NCI-H2171 treated with DMSO at 0.1 percent for 48 hours (cell line): Measurements from ENCODE around the gene DPM2.

Experiments used
- DNase-seq: peaks from one replicate; lab custom pipeline; 2025; lab: John Stamatoyannopoulos, UW

Gene DPM2

DNA sequence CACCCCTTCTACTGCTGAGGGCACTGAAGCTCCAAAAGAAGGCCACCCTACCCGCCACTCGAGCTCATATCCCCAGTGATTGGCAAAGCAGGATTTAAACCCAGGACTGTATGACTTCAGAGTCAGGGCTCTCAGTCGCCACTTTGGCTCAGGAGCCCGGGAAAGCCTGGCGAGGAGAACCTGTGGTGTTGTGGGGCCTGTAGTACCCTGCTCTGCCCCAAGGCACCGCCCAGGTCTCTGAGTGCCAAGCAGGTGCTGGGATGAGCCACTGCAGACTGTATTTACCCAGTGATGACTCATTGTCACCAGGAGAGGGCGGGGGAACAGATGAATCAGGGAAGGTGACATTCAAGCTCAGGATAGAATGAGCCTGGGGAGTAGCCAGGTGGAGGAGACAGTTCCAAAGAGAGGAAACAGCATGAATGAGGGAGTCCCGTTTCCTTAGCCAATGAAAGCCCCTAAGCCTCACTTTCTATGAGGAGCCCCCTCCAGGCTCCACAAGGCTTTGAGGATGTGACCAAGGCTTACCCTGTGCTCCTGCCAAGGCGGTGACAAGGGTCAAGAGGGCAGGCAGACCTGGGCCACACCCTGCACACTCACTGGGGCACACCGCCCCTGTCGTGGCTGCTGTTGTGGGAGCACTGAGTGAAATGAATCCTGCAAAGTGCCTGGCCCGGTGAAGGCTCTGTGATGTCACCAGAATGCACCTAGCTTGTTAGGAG lies 17.8 kb upstream of the DPM2 start:
- DNase-seq, result peak; percentile 99

GRCh38 chr9:127954831-127955293 lies 17.2 kb upstream of the DPM2 start:
- no peak for DNase-seq

DNA sequence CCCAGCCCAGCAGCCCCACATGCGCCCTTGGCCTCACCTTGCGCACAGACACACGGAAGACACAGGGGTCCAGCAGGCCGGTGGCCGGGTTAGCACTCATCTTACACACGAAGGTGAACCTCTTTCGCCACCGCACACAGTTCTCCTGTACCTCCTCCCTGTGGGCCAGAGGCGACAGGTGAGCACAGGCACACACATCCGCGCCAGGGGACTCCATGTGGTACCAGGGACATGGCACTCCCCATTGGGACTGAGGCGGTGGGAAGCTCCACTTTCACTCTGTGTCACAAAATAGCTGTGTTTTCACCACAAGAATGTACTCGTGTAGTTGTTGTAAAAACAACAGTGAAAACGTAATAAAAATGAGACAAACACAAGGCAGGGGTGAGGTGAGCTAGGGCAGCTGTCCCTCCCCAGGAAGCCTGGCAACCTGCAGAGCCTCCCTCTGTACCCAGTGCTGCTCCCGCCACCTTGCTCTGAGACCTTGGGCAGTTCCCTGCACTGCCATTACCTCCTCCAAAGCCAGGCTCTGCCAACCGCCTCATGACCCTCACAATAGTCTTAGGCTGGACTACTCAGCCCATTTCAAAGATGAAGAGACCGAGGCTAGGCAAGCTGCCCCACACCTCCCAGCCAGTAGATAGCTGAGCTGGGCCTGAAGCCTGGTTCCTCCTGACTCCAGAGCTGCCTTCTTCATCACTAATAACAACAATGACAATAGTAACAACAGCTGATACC lies 16.3 kb upstream of the DPM2 start:
- DNase-seq, result no peak

DNA sequence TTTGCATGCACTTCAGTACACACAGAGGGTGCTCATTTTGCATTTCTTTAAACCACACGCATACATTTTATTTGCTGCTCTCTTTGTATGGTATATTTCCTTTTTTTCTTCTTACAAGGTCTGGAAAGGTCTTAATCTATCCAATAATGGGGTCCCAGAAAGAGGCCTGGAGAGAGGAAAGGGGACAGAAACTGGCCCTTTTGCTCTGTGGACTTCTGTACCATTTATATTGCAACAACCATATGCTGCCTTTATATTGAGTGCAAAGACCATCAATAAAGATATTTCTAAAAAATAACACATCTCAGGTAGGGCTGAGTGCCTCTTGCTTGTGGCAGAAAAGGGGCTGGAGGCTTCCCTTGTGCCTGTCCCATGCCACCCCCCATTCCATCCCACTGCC lies 15.5 kb upstream of the DPM2 start:
- DNase-seq, result no peak

DNA sequence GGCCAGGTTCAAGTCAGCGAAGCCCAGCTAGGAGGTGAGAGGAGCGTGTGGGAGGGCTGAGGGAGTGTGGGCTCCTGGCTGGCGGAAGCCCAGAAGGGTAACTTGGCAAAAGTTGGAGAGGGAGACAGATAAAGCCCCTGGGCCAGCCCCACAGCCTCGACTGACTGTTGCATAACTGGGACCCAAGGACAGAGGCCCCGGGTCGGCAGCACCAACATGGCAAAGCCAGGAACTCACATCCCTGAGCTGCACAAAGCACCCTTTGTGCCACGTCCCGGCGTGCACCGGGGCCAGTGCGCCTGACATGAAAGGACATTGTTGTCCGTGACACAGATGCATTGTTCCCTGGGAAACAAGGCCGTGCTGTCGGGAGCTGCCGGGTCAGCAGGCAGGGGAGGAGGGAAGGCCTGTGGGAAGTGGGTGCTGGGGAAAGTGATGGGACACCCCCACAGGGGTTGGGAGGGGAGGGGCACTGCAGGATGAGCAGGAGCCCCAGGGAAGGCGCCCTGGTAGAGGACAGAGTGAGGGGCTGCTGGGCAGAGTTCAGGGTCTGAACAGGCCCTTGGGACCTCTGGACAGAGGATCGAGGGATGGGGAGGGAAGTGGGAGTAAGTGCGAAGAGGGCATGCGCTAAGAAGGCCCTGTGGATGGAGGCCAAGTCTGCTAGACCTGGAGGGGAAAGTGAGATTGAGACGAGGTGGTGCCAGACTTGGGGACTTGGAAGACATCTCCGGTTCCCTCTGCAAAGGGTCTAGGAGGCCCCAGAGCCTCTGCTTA lies 13.0 kb upstream of the DPM2 start:
- DNase-seq, result no peak

GRCh38 chr9:127949827-127950512 lies 12.3 kb upstream of the DPM2 start:
- DNase-seq, result no peak

DNA sequence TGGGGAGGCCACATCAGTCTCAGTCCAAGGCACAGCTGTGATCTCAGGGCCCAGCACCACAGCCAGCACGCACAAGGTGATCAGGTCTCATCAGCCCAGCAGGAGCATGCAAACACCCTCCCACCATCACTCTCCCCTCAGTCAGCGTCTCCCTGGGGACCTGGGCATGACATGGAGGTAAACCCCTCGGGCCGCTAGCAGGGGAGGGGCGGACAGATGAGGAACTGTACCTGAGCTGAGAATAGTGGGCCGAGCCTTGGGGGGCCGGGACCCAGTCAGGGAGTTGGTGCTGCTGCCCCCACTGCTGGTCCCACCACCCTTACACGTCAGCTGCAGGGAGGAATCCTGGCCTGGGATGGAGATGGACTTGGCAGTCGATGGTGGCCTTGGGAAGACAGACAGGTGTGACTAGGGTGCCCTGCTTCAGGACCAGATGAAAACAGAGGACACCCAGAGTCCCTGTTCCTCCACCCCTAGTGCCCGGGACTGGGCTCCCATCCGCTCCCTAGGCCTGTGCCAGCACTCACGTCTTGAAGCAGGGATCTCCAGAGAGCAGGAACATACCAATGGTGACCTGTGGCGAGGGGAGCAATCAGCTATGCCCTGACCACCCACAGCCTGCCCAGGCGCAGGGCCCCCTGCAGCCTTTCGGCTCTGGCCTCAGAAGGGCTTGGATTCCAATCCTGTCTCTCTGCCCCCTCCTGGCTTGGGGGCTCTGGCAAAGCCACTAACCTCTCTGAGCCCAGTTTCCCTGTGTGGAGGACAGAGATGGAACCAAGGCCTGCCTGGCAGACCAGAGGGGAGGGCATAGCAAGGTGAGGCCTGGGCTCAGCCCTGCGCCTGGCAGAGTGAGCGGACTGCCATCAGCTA lies 10.4 kb upstream of the DPM2 start:
- DNase-seq, result no peak

GRCh38 chr9:127946728-127947127 lies 9.1 kb upstream of the DPM2 start:
- no peak for DNase-seq

DNA sequence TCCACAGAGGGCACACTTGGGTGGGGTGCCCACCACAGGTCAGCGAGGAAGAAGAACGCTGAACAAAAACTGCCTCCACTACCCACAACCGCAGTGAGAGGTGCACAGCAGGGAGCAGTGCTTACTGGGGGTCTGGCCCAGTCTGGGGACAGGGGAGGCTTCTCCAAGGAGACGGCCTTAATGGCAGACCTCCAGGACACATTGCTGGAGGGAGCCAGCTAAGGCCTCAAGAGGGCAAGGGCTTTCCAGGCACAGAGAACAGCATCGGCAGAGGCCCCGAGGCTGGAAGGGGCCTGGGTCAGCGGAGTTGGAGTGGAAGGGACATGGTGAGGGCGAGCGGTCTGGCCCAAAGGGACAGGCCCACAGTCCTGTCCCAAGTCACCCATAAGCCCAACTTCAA lies 8.3 kb upstream of the DPM2 start:
- DNase-seq, result no peak

- DNase-seq, result no peak
Observed at GRCh38 chr9:127945338-127945737, 7.7 kb upstream of the DPM2 start.

DNA sequence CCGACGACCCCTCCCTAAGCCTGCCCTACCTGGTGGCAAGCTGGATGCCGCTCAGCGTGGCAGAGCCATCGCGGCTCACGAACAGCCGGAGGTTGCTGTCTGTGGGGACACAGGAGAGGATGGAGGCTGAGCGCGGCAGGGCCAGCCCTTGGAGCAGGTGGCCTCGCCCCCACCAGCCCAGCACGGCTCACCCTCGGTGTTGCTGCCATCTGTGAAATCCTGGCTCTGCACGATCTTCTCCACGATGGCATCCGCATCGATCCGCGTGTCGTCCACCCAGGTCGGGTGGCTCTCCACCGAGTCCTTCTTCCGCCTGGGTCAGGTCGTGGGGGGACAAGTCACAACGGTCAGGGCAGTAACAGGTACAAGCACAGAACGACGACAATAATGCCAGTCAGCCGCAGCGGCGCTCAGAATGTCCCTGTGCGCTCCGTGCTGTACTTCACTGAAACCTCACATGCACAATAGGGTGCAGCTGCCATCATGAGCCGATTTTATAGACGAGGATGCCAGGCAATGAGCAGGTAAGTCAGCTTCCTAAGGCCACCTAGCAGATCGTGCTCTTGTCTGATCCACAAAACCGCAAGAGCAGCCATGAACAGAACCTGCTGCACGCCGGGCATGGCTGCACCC lies 7.0 kb upstream of the DPM2 start:
- DNase-seq, result no peak

- peak; percentile 73 for DNase-seq
Observed at GRCh38 chr9:127943731-127944144, 6.1 kb upstream of the DPM2 start.

GRCh38 chr9:127943011-127943662 lies 5.5 kb upstream of the DPM2 start:
- no peak for DNase-seq

DNA sequence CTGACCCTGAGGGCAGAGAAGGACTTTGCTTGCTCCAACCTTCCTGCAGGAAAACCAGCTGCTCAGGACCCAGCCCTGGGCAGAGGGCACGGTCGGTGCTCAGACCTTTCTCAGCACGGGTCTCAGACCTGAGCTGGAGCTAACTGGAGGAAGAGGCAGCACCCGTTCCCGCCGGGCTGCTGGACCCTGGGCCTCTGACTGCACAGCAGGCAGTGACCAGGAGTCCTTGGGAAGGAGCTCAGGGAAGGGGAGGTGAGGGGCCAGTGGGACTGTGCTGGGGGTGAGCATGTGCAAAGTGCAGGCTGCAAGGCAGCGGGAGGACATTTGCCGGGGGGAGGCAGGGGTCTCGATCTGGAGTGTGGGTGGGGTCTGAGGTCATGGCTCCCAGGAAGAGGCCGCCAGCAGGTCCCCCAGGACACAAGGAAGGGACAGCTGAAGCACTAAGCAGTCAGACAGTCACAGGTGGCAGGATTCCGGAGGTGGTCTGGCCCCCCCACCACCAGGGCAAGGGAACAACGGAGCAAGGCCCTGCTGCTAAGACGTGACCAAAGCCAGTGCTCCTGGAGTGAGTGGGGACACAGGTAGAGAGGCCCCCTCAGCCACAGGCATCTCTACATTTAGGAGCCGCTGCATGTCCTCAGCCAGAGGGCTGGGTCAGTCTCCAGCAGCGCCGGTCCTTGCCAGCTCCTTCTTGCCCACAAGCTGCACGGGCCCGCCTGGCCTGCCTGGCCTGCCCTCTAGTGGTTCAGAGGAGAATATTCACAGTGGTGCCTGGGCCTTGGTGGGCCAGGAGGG lies 4.8 kb upstream of the DPM2 start:
- DNase-seq, result peak; percentile 56

GRCh38 chr9:127941961-127942215 lies 4.2 kb upstream of the DPM2 start:
- DNase-seq, result no peak

DNA sequence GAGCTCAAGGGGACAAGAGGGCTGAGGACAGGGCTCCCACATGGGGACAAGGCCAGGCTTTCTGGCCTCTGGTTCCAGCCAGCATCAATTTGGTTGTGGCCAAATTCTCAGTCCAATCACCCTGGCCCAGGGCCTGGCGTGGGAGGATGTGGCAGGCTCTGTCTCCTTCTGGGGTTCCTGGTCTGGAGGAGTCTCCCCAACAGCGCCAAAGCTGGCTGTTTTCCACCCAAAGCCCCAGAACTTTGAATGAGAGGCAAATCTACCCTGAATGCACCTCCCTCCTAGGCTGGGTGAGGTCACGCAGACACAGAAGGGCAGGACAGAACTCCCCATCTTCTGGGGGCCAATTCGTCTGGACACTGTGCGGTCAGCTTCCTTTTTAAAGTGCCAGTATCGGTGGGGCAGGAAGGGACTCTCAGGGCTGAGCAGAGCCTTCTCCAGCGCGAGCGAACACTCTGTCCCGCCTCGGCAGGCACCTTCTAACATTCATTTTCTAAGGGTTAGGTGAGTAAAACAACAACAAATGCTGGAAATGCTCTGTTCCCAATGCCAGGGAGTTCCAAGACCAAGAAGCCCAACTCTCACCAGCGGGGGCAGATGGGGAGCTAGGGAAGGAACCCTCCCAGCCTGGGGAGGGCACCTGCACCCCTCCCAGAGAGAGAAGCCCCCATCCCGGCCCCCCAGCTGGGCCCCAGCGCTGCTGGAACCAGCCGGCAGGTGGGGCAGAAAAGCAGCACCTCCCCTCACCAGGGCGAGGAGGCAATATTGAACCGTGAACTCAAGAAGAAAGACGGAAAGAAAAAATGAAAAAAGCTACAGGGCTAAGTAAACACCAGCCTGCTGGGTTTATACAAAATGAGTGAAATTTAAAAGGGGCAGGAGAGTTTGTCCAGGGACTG lies 3.7 kb upstream of the DPM2 start:
- DNase-seq, result no peak

- no peak for DNase-seq
Observed at GRCh38 chr9:127940593-127940992, 2.9 kb upstream of the DPM2 start.

- no peak for DNase-seq
Observed at GRCh38 chr9:127938298-127938690, 640 bp upstream of the DPM2 start.

DNA sequence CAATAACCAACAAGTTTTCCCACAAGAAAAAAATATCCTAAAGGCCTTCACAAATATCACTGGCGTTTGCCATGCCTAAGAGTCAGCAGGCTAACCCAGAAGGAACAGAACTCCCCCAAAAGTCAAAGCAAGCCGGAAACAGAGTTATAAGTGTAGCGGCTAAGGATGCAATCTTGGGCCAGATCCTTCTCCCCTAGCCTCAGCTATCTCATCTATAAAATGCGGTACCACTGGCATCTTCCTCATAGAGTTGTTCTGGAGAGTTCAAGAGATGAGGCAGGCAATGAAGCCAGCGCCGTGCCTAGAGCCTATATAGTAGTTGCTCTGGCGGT lies 632 bp downstream of the DPM2 start:
- no peak for DNase-seq
